ENCODE measurements around the gene PCDH15. TPM values are rescaled to one million over a fixed set of nuclear protein-coding genes. Genes with fewer than 3 reads are reported as not detected.

The PCDH15 gene
- total RNA-seq, 1 experiment from 2014 or later: 0.61 TPM

- Histone ChIP-seq H2BK120ac (ENCODE audit: low read depth, low read length, poor library complexity, severe bottlenecking) (no peak overlapping the region), H3K23me2 (ENCODE audit: insufficient read length, low read depth, low read length, poor library complexity, severe bottlenecking) (no peaks in the 10 kb centered on the region), H3K14ac (ENCODE audit: insufficient read depth, low read length) (no peak overlapping the region), H3K4ac (ENCODE audit: low read depth, low read length) (no peak overlapping the region), H3K27ac (ENCODE audit: insufficient read length, low read depth, low read length) (no peak overlapping the region), H4K91ac (ENCODE audit: insufficient read length, low read depth, low read length) (no peak overlapping the region), H2BK15ac (ENCODE audit: low read depth, low read length) (no peak overlapping the region), H3K9ac (ENCODE audit: extremely low read depth, insufficient read length, low read length) (no peak overlapping the region), H3K23ac (ENCODE audit: insufficient read length, low read depth, low read length) (no peak overlapping the region), H2BK20ac (ENCODE audit: low read depth, low read length, poor library complexity, severe bottlenecking) (no peak overlapping the region), H3K4me2 (ENCODE audit: insufficient read depth, insufficient read length, low read length) (no peak overlapping the region), H3K27me3 (ENCODE audit: insufficient read depth, low read length) (no peaks in the 10 kb centered on the region), H3T11ph (ENCODE audit: low read length) (no peak overlapping the region), H2AK5ac (ENCODE audit: insufficient read length, low read length) (no peak overlapping the region), H3K18ac (ENCODE audit: insufficient read length, low read depth, low read length) (no peak overlapping the region), H3K56ac (ENCODE audit: insufficient read length, low read depth, low read length) (no peak overlapping the region), H2AFZ (ENCODE audit: low read length) (no peak overlapping the region), H2BK5ac (ENCODE audit: insufficient read length, low read length) (no peak overlapping the region), H4K5ac (ENCODE audit: insufficient read length, low read depth, low read length) (no peak overlapping the region), H3K9me3 (ENCODE audit: control insufficient read depth, low read depth, low read length) (no peaks in the 10 kb centered on the region), H4K20me1 (ENCODE audit: control insufficient read depth, insufficient read depth, insufficient read length) (no peaks in the 10 kb centered on the region), H3K4me1 (ENCODE audit: insufficient read depth, low read length) (no peaks in the 10 kb centered on the region), H3K79me1 (ENCODE audit: insufficient read depth, low read depth, low read length, poor library complexity, severe bottlenecking) (no peaks in the 10 kb centered on the region), H3K79me2 (ENCODE audit: insufficient read depth, low read length) (no peaks in the 10 kb centered on the region), H2BK12ac (ENCODE audit: insufficient read length, low read depth, low read length) (no peak overlapping the region), H4K8ac (replicated peaks; ENCODE audit: insufficient read length, low read depth, low read length) (no peak overlapping the region)
- no peak for DNase-seq
- Mint-ChIP-seq H3K27ac (no peak overlapping the region), H3K4me3 (no peak overlapping the region), H3K36me3 (ENCODE audit: insufficient read depth in 1 of 3, low read depth in 3 of 3) (peaks cover 0 to 3% (median 0%) of the 10 kb centered on the region in 3 experiments; a peak in 1 of 7 replicates), H3K27me3 (ENCODE audit: low read depth) (no peaks in the 10 kb centered on the region), H3K9me3 (peaks cover 2% of the 10 kb centered on the region in 2 experiments; a peak in 2 of 5 replicates), H3K4me1 (no peaks in the 10 kb centered on the region)
- WGBS (ENCODE audit: extremely low coverage, insufficient read length, low lambda C conversion rate): no CpG with 5 or more reads among the region's 2 CpGs
- TF ChIP-seq, protein P1, sequence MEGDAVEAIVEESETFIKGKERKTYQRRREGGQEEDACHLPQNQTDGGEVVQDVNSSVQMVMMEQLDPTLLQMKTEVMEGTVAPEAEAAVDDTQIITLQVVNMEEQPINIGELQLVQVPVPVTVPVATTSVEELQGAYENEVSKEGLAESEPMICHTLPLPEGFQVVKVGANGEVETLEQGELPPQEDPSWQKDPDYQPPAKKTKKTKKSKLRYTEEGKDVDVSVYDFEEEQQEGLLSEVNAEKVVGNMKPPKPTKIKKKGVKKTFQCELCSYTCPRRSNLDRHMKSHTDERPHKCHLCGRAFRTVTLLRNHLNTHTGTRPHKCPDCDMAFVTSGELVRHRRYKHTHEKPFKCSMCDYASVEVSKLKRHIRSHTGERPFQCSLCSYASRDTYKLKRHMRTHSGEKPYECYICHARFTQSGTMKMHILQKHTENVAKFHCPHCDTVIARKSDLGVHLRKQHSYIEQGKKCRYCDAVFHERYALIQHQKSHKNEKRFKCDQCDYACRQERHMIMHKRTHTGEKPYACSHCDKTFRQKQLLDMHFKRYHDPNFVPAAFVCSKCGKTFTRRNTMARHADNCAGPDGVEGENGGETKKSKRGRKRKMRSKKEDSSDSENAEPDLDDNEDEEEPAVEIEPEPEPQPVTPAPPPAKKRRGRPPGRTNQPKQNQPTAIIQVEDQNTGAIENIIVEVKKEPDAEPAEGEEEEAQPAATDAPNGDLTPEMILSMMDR (conservative IDR thresholded peaks at IDR 0.05): no peak
Observed at GRCh38 chr10:54259104-54259503, 541.9 kb downstream of the PCDH15 start.

All from H9 (cell line).